Smooth muscle cell (in vitro differentiated cells): ENCODE data around the gene BRPF1. TPM values are rescaled to one million over a fixed set of nuclear protein-coding genes. Genes with fewer than 3 reads are reported as not detected.
A peak's percentile ranks its signal among the peaks of the same experiment; 100 is the strongest.

ENCODE experiments used
- DNase-seq: peaks from one replicate; lab custom pipeline; 2025; ENCODE audit not compliant: unreplicated experiment; lab: John Stamatoyannopoulos, UW
- H2AFZ ChIP-seq: fragments of 200-600 bp; sonication (generic); 2 replicates; pipeline ENCODE4 v1.6.0; 2016; ENCODE audit warnings: antibody characterized with exemption, low read depth, mild to moderate bottlenecking
- H3F3A ChIP-seq: fragments of 200-600 bp; sonication (generic); 2 replicates; pipeline ENCODE4 v1.6.0; 2017; ENCODE audit warnings: antibody characterized with exemption, low read depth
- H3K27ac ChIP-seq: fragments of 200-600 bp; sonication (generic); 2 replicates; pipeline ENCODE4 v1.5.1; 2016; ENCODE audit warnings: low read depth, mild to moderate bottlenecking
- H3K27me3 ChIP-seq: fragments of 200-600 bp; sonication (generic); 2 replicates; pipeline ENCODE4 v1.6.1; 2016; ENCODE audit warnings: low read depth, mild to moderate bottlenecking
- H3K36me3 ChIP-seq: fragments of 200-600 bp; sonication (generic); 2 replicates; pipeline ENCODE4 v1.5.1; 2016; ENCODE audit warnings: low read depth
- H3K4me1 ChIP-seq: fragments of 200-600 bp; sonication (generic); 2 replicates; pipeline ENCODE4 v1.5.1; 2016; ENCODE audit warnings: low read depth
- H3K4me2 ChIP-seq: fragments of 200-600 bp; sonication (generic); 2 replicates; pipeline ENCODE4 v1.6.0; 2016; ENCODE audit warnings: mild to moderate bottlenecking
- H3K4me3 ChIP-seq: fragments of 200-600 bp; sonication (generic); 2 replicates; pipeline ENCODE4 v1.5.1; 2016; ENCODE audit warnings: mild to moderate bottlenecking
- H3K79me2 ChIP-seq: fragments of 200-600 bp; sonication (generic); 2 replicates; pipeline ENCODE4 v1.6.0; 2016; ENCODE audit warnings: low read depth, mild to moderate bottlenecking
- H3K9ac ChIP-seq: fragments of 200-600 bp; sonication (generic); 2 replicates; pipeline ENCODE4 v1.6.0; 2016; ENCODE audit warnings: low read depth
- H3K9me3 ChIP-seq: fragments of 200-600 bp; sonication (generic); replicated peaks from 2 replicates; pipeline ENCODE4 v1.5.1; 2016; ENCODE audit warnings: low read depth
- H4K20me1 ChIP-seq: fragments of 200-600 bp; sonication (generic); 2 replicates; pipeline ENCODE4 v1.6.0; 2016; ENCODE audit warnings: low read depth
- CTCF ChIP-seq: fragments of 200-600 bp; sonication (generic); IDR thresholded peaks from 2 replicates; pipeline ENCODE4 v1.5.1; 2017; ENCODE audit warnings: borderline replicate concordance, mild to moderate bottlenecking, antibody characterized with exemption; ENCODE audit not compliant: insufficient read depth, poor library complexity, severe bottlenecking
- WGBS: methylation state at CpG from one replicate; pipeline ENCODE4 v1.1.7; 2016; ENCODE audit warnings: low lambda C conversion rate; 5-methylcytosine and 5-hydroxymethylcytosine counted together
- polyA plus RNA-seq: library from polyadenylated mRNA; unstranded; fragments of >200 nt; fragmentation: Nextera tagmentation; extraction: Ambion mirVana; gene quantifications from 2 replicates; pipeline ENCODE4 v1.2.1, GENCODE V29; 2016
- total RNA-seq: library from RNA; depleted of rRNA; stranded (reverse); fragments of >200 nt; gene quantifications from 2 replicates; pipeline ENCODE4 v1.2.3, GENCODE V29; 2014

Gene BRPF1
- total and polyA plus RNA-seq, 2 experiments from 2014 or later = 13.9 to 17.1 TPM

- H3K27ac ChIP-seq = peak overlapping the region; percentile 96
- no peak for TF ChIP-seq CTCF
- H3K36me3 ChIP-seq = peaks cover 12% of the 10 kb centered on the region
- no peak for DNase-seq
- H2AFZ ChIP-seq = no peak overlapping the region
- H3K9me3 ChIP-seq = no peaks in the 10 kb centered on the region
- H3K4me3 ChIP-seq = peak overlapping the region; percentile 86
- H3K4me2 ChIP-seq = peak overlapping the region; percentile 95
- peaks cover 10% of the 10 kb centered on the region for H3K4me1 ChIP-seq
- H3K79me2 ChIP-seq = peaks cover 60% of the 10 kb centered on the region
- peak overlapping the region; percentile 97 for H3K9ac ChIP-seq
- peaks cover 7% of the 10 kb centered on the region for H3F3A ChIP-seq
- WGBS = 2% methylated on average over 20 of the region's 23 CpGs
- H4K20me1 ChIP-seq = peaks cover 33% of the 10 kb centered on the region
- H3K27me3 ChIP-seq = no peaks in the 10 kb centered on the region
These were observed 61.7 kb downstream of the BRPF1 start for GRCh38 chr3:9793161-9793781.

GRCh38 chr3:9794400-9794799 is 62.9 kb downstream of the BRPF1 start:
- WGBS = over 99% methylated on average over 11 of the region's 11 CpGs
- H3K4me1 ChIP-seq = peaks cover 10% of the 10 kb centered on the region
- peak overlapping the region; percentile 96 for H3K27ac ChIP-seq
- H3F3A ChIP-seq = peaks cover 7% of the 10 kb centered on the region
- H3K4me2 ChIP-seq = peak overlapping the region; percentile 95
- no peak for TF ChIP-seq CTCF
- DNase-seq = no peak
- peak overlapping the region; percentile 86 for H3K4me3 ChIP-seq
- H3K27me3 ChIP-seq = no peaks in the 10 kb centered on the region
- peaks cover 20% of the 10 kb centered on the region for H3K36me3 ChIP-seq
- no peak overlapping the region for H3K9ac ChIP-seq
- peaks cover 45% of the 10 kb centered on the region for H4K20me1 ChIP-seq
- H2AFZ ChIP-seq = no peak overlapping the region
- no peaks in the 10 kb centered on the region for H3K9me3 ChIP-seq
- H3K79me2 ChIP-seq = peaks cover 71% of the 10 kb centered on the region

- WGBS = 96% methylated on average over 5 of the region's 5 CpGs
- no peak for DNase-seq
- Histone ChIP-seq H3K4me1 (peaks cover 10% of the 10 kb centered on the region), H2AFZ (no peak overlapping the region), H3K4me3 (no peak overlapping the region), H3K36me3 (peaks cover 20% of the 10 kb centered on the region), H3K27ac (no peak overlapping the region), H3K9ac (no peak overlapping the region), H4K20me1 (peaks cover 52% of the 10 kb centered on the region), H3K4me2 (no peak overlapping the region), H3K9me3 (no peaks in the 10 kb centered on the region), H3K27me3 (no peaks in the 10 kb centered on the region), H3K79me2 (peaks cover 73% of the 10 kb centered on the region), H3F3A (peaks cover 5% of the 10 kb centered on the region)
- TF ChIP-seq CTCF = no peak
These were observed 63.7 kb downstream of the BRPF1 start for GRCh38 chr3:9795207-9795606.
